Measurements from ENCODE around the gene SLC25A19. TPM values are rescaled to one million over a fixed set of nuclear protein-coding genes. Genes with fewer than 3 reads are reported as not detected.
A peak's percentile ranks its signal among the peaks of the same experiment; 100 is the strongest.

SLC25A19 gene
- total and polyA plus RNA-seq, 2 experiments from 2014 or later, result 17.9 to 22.4 TPM

DNA sequence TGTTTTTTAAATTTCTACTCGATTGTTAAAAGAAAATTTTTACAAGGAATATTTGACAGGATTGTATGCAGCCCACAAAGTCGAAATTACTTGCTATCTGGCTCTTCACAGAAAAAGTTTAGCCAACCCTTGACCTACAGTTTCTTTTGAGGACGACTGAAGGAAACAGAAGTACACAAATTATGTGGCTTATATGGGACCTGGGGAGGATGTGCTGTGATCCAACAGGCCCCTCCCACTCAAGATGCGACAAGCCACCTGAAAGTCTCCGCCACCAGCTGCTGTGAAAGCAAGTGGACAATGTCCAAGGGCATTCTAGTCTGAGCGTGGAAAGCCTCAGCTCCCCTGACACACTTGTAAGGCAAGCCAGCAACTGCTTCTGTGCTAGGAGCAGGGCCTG, 42.4 kb upstream of the SLC25A19 start:
- Histone ChIP-seq H3K79me2 (replicated peaks; ENCODE audit: insufficient read depth) (peaks cover 74% of the 10 kb centered on the region), H3F3A (replicated peaks; ENCODE audit: low read depth) (no peaks in the 10 kb centered on the region; the same call in 1 of the 2 replicates), H3K27me3 (ENCODE audit: insufficient read depth) (no peaks in the 10 kb centered on the region), H3K4me3 (no peak overlapping the region), H3K27ac (ENCODE audit: low read depth) (peak overlapping the region; percentile 24), H3K36me3 (ENCODE audit: insufficient read depth) (no peaks in the 10 kb centered on the region), H3K9me2 (ENCODE audit: insufficient read depth) (no peaks in the 10 kb centered on the region), H3K4me1 (ENCODE audit: insufficient read depth) (peaks cover 22% of the 10 kb centered on the region), H3K4me2 (no peak overlapping the region), H4K20me1 (replicated peaks; ENCODE audit: insufficient read depth) (peaks cover 12% of the 10 kb centered on the region; the same call in 1 of the 2 replicates), H2AFZ (no peak overlapping the region)
- ATAC-seq (no peak), DNase-seq (ENCODE audit: low spot score) (no peak)
- Mint-ChIP-seq H3K27me3 (ENCODE audit: insufficient read depth, low read depth, poor library complexity) (peaks cover 7% of the 10 kb centered on the region), H3K4me1 (peaks cover 18% of the 10 kb centered on the region; the same call in 2 of the 3 replicates), H3K4me3 (no peak overlapping the region), H3K9me3 (no peaks in the 10 kb centered on the region), H3K27ac (0 out of 2 replicates have a peak overlapping the region, but pooled peaks have one; percentile 31), H3K36me3 (ENCODE audit: low read depth) (peaks cover 4% of the 10 kb centered on the region)
- no peak for TF ChIP-seq EZH2phosphoT487 (IDR thresholded peaks at IDR 0.05; ENCODE audit: unreplicated experiment)
- TF ChIP-seq, protein P1, sequence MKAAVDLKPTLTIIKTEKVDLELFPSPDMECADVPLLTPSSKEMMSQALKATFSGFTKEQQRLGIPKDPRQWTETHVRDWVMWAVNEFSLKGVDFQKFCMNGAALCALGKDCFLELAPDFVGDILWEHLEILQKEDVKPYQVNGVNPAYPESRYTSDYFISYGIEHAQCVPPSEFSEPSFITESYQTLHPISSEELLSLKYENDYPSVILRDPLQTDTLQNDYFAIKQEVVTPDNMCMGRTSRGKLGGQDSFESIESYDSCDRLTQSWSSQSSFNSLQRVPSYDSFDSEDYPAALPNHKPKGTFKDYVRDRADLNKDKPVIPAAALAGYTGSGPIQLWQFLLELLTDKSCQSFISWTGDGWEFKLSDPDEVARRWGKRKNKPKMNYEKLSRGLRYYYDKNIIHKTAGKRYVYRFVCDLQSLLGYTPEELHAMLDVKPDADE (IDR thresholded peaks at IDR 0.05), result no peak
- TF ChIP-seq, protein P2, sequence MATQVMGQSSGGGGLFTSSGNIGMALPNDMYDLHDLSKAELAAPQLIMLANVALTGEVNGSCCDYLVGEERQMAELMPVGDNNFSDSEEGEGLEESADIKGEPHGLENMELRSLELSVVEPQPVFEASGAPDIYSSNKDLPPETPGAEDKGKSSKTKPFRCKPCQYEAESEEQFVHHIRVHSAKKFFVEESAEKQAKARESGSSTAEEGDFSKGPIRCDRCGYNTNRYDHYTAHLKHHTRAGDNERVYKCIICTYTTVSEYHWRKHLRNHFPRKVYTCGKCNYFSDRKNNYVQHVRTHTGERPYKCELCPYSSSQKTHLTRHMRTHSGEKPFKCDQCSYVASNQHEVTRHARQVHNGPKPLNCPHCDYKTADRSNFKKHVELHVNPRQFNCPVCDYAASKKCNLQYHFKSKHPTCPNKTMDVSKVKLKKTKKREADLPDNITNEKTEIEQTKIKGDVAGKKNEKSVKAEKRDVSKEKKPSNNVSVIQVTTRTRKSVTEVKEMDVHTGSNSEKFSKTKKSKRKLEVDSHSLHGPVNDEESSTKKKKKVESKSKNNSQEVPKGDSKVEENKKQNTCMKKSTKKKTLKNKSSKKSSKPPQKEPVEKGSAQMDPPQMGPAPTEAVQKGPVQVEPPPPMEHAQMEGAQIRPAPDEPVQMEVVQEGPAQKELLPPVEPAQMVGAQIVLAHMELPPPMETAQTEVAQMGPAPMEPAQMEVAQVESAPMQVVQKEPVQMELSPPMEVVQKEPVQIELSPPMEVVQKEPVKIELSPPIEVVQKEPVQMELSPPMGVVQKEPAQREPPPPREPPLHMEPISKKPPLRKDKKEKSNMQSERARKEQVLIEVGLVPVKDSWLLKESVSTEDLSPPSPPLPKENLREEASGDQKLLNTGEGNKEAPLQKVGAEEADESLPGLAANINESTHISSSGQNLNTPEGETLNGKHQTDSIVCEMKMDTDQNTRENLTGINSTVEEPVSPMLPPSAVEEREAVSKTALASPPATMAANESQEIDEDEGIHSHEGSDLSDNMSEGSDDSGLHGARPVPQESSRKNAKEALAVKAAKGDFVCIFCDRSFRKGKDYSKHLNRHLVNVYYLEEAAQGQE (IDR thresholded peaks at IDR 0.05; ENCODE audit: unreplicated experiment), result no peak
- TF ChIP-seq NANOG (IDR thresholded peaks at IDR 0.05; ENCODE audit: borderline replicate concordance), result no peak
- TF ChIP-seq, protein P3, sequence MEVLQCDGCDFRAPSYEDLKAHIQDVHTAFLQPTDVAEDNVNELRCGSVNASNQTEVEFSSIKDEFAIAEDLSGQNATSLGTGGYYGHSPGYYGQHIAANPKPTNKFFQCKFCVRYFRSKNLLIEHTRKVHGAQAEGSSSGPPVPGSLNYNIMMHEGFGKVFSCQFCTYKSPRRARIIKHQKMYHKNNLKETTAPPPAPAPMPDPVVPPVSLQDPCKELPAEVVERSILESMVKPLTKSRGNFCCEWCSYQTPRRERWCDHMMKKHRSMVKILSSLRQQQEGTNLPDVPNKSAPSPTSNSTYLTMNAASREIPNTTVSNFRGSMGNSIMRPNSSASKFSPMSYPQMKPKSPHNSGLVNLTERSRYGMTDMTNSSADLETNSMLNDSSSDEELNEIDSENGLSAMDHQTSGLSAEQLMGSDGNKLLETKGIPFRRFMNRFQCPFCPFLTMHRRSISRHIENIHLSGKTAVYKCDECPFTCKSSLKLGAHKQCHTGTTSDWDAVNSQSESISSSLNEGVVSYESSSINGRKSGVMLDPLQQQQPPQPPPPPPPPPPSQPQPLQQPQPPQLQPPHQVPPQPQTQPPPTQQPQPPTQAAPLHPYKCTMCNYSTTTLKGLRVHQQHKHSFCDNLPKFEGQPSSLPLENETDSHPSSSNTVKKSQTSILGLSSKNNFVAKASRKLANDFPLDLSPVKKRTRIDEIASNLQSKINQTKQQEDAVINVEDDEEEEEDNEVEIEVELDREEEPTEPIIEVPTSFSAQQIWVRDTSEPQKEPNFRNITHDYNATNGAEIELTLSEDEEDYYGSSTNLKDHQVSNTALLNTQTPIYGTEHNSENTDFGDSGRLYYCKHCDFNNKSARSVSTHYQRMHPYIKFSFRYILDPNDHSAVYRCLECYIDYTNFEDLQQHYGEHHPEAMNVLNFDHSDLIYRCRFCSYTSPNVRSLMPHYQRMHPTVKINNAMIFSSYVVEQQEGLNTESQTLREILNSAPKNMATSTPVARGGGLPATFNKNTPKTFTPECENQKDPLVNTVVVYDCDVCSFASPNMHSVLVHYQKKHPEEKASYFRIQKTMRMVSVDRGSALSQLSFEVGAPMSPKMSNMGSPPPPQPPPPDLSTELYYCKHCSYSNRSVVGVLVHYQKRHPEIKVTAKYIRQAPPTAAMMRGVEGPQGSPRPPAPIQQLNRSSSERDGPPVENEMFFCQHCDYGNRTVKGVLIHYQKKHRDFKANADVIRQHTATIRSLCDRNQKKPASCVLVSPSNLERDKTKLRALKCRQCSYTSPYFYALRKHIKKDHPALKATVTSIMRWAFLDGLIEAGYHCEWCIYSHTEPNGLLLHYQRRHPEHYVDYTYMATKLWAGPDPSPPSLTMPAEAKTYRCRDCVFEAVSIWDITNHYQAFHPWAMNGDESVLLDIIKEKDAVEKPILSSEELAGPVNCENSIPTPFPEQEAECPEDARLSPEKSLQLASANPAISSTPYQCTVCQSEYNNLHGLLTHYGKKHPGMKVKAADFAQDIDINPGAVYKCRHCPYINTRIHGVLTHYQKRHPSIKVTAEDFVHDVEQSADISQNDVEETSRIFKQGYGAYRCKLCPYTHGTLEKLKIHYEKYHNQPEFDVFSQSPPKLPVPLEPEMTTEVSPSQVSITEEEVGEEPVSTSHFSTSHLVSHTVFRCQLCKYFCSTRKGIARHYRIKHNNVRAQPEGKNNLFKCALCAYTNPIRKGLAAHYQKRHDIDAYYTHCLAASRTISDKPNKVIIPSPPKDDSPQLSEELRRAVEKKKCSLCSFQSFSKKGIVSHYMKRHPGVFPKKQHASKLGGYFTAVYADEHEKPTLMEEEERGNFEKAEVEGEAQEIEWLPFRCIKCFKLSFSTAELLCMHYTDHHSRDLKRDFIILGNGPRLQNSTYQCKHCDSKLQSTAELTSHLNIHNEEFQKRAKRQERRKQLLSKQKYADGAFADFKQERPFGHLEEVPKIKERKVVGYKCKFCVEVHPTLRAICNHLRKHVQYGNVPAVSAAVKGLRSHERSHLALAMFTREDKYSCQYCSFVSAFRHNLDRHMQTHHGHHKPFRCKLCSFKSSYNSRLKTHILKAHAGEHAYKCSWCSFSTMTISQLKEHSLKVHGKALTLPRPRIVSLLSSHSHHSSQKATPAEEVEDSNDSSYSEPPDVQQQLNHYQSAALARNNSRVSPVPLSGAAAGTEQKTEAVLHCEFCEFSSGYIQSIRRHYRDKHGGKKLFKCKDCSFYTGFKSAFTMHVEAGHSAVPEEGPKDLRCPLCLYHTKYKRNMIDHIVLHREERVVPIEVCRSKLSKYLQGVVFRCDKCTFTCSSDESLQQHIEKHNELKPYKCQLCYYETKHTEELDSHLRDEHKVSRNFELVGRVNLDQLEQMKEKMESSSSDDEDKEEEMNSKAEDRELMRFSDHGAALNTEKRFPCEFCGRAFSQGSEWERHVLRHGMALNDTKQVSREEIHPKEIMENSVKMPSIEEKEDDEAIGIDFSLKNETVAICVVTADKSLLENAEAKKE (CRISPR knock-in tag; IDR thresholded peaks at IDR 0.05), result no peak
- TF ChIP-seq CREB1 (CRISPR knock-in tag; IDR thresholded peaks at IDR 0.05; ENCODE audit: low read depth), result no peak
- TF ChIP-seq EZH2 (IDR thresholded peaks at IDR 0.05; ENCODE audit: low read depth, unreplicated experiment), result no peak
- no peak for TF ChIP-seq STAT1 (IDR thresholded peaks at IDR 0.05; ENCODE audit: unreplicated experiment)
- no peak for TF ChIP-seq JUNB (IDR thresholded peaks at IDR 0.05; ENCODE audit: unreplicated experiment)
- no peak for TF ChIP-seq ZNF331 (CRISPR knock-in tag; IDR thresholded peaks at IDR 0.05; ENCODE audit: low read depth)
- TF ChIP-seq POLR2AphosphoS5 (IDR thresholded peaks at IDR 0.05; ENCODE audit: low read depth), result no peak
- TF ChIP-seq, protein P4, sequence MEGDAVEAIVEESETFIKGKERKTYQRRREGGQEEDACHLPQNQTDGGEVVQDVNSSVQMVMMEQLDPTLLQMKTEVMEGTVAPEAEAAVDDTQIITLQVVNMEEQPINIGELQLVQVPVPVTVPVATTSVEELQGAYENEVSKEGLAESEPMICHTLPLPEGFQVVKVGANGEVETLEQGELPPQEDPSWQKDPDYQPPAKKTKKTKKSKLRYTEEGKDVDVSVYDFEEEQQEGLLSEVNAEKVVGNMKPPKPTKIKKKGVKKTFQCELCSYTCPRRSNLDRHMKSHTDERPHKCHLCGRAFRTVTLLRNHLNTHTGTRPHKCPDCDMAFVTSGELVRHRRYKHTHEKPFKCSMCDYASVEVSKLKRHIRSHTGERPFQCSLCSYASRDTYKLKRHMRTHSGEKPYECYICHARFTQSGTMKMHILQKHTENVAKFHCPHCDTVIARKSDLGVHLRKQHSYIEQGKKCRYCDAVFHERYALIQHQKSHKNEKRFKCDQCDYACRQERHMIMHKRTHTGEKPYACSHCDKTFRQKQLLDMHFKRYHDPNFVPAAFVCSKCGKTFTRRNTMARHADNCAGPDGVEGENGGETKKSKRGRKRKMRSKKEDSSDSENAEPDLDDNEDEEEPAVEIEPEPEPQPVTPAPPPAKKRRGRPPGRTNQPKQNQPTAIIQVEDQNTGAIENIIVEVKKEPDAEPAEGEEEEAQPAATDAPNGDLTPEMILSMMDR (conservative IDR thresholded peaks at IDR 0.05; ENCODE audit: low read depth in 2 of 2), result no peak
- TF ChIP-seq ZNF114 (CRISPR knock-in tag; IDR thresholded peaks at IDR 0.05), result no peak

All from GM23338 (cell line).